GM08714 (cell line): ENCODE results near the gene LDHA.
"Not testable (repeated sequence)": the region's sequence is repeated elsewhere in the genome, so short reads cannot be mapped to it uniquely, and the experiment has no call there.

Experiments
- H3K4me3 ChIP-seq: fragments of 200-500 bp; sonication (Bioruptor generic); 2 replicates; pipeline ENCODE4 v1.5.1; 2014; ENCODE audit warnings: mild to moderate bottlenecking, low read length, inconsistent platforms
- ZNF274 ChIP-seq: IDR thresholded peaks from 2 replicates; pipeline ENCODE4 v1.6.1; 2012; ENCODE audit warnings: mild to moderate bottlenecking, low read depth, low read length

LDHA gene

DNA sequence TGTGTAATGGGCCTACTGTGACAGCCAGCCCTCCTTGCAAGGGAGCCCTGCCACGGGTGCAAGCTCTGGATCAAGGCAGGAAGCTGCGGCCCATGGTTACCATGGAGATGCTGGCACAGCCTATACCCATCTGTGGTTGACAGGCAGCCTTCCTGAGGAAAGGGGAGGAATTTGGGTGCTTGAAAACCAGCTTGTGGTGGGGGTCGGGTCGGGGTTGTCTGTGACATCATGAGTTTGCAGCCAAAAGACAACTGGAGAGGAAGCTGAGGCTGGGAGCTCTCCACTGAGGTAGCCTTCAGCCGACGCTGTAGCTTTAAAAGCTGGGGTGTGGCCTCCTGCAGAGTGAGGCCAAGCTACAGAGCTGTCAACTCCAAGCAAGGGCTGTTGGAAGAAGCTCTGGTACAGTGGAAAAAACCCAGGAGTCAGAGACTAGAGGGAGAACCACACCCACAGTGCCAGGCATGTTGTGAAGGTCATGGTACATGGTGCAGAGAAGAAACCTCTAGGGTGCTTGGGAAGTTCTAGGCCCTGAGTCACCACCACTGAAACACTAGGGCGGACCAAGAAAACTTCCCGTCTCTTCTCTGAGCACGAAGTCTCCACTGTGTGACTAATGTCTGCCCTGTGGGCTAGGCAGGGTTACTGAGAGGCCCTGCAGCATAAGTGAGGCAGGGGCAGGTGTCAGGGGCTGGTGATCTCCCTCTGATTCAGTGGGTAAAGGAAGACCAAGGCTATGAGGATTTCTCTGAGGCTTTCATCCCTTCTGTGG is 10.8 kb upstream of the LDHA start:
- no peak overlapping the region; the same call in 1 of the 2 replicates for H3K4me3 ChIP-seq
- no peak for TF ChIP-seq ZNF274

DNA sequence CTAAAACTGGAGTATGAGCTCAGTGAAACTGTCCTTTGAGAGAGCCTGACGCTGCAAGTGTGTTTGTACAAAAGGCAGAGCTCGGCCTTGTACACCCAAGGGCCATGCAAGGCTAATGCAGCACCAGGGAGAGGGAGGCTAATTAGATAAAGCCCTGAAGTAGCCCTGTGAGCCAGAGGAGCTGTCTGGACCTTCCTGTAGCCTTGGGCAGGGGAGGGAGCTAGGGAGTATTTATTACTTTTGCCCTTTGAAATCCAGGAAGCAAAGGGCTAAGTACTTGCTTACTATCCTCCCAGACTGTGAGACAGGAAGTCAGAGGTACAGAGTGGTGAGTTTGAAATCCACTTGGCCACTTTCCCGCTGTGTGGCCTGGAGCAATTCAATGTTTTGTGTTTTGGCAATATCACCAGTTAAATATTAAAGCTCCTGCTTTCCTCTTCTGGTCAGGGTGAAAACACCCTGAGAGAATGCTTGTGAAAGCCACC is 10.2 kb upstream of the LDHA start:
- no peak for TF ChIP-seq ZNF274
- no peak overlapping the region; the same call in 1 of the 2 replicates for H3K4me3 ChIP-seq

DNA sequence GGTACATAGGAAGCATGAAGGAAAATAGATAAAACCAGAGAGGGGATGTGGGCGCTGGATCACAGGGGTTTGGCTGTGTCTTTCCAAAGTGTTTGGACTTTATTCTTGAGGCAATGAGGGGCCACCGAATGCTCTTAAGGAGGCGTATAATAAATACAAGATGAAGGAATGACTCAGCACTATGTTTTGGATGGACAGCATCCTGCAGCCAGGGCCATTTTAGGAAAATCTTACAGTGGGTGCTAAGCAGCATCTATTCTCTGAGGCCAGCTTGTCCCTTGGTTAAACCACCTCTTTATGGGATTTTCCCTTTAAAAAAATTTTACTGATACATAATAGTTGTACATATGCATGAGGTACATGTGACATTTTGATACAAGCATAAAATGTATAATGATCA is 4.3 kb upstream of the LDHA start:
- H3K4me3 ChIP-seq = no peak overlapping the region
- no peak for TF ChIP-seq ZNF274

DNA sequence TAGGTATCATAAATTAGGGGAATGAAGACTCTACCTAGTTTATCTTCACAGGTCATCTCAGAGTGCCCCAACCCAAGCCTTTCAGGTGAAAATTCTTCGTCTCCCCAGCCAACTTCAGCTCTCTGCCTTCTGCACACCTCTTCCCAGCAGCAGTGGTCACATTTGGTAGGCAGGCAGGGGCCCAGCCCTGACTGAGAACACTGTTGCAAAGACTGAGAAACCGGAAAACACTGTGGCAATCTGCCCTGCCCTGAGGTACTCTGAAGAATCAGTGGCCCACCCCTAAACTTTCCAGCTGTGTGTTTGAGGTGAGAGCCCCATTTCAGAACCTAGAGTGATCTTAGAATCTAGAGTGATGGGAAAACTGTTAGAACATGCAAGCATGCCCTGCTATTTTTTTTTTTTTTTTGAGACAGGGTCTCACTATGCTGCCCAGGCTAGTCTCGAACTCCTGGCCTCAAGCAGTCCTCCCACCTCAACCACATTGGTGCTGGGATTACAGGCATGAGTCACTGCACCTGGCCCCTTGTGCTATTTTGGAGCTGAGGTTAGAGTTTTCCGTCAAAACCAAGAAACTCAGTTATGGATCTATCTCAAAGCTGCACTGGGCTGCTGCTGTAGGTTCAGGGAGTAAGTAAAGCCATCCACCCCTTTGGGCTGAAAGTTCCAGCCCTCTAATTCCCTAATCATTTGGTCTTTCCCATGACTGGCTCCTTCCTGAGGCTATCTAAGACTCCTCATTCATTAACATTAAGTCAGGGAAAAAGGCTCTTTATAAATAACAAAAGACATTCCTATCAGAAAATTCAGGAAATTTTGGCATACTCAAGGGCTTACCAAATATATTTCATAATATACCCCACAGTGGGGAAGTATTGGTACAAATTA is 1.7 kb upstream of the LDHA start:
- H3K4me3 ChIP-seq = no peak overlapping the region
- TF ChIP-seq ZNF274 = no peak

GRCh38 chr11:18393581-18394274 is 635 bp upstream of the LDHA start:
- no peak for TF ChIP-seq ZNF274
- peak overlapping the region; percentile 30; the same call in 1 of the 2 replicates for H3K4me3 ChIP-seq

- H3K4me3 ChIP-seq = peak overlapping the region; percentile 76
- no peak for TF ChIP-seq ZNF274
Measured at GRCh38 chr11:18394928-18395734, 768 bp downstream of the LDHA start.

DNA sequence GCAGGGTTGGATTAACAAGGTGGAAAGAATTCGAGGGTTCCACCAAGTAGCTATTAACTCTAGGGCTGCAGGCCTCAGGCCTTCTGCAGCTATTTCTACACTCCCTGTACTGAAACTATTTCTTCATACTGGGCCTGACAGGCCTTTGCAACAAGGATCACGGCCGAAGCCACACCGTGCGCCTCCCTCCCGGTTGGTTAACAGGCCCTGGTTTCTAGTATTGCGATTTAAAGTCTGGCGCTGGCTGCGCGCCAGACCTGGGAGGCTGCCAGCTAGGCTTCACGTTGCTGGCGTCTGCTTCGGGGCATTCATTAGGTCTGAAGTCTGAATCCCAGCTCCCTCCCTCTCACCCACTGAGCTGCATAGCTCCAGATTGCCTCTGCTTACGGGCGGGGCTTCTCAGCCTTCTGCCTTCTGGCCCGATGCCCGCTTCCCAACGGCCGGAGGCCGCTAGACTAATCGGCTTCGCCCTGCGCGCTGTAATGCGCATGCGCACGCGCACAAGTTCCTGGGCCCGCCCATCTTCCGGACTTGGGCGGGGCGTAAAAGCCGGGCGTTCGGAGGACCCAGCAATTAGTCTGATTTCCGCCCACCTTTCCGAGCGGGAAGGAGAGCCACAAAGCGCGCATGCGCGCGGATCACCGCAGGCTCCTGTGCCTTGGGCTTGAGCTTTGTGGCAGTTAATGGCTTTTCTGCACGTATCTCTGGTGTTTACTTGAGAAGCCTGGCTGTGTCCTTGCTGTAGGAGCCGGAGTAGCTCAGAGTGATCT is 1.6 kb downstream of the LDHA start:
- peak overlapping the region; percentile 94 for H3K4me3 ChIP-seq
- TF ChIP-seq ZNF274 = no peak

DNA sequence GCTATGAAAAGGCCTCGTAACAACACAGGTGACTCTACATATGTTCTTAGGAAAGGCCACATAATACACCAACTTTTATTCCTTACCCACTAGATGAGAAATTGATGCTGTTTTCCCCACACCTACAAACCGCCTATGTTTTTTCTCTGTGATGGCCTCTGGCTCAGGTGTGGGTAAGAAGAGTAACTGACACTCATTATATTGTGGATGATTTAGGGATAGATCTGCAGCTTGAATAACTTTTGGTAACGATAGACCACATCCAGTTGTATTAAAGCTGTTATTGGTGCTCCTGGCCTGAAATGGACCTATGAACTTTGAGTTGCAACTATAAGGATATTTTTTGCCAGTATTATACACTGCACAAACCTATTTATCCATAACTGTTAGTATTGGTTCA is 3.6 kb downstream of the LDHA start:
- no peak for TF ChIP-seq ZNF274
- no peak overlapping the region for H3K4me3 ChIP-seq

- not testable (repeated sequence) for H3K4me3 ChIP-seq
Measured at GRCh38 chr11:18401077-18401476, 6.7 kb downstream of the LDHA start.

GRCh38 chr11:18404062-18404461 is 9.7 kb downstream of the LDHA start:
- no peak overlapping the region for H3K4me3 ChIP-seq
- no peak for TF ChIP-seq ZNF274

- not testable (repeated sequence) for H3K4me3 ChIP-seq
Measured at GRCh38 chr11:18407400-18407799, 13.0 kb downstream of the LDHA start.

DNA sequence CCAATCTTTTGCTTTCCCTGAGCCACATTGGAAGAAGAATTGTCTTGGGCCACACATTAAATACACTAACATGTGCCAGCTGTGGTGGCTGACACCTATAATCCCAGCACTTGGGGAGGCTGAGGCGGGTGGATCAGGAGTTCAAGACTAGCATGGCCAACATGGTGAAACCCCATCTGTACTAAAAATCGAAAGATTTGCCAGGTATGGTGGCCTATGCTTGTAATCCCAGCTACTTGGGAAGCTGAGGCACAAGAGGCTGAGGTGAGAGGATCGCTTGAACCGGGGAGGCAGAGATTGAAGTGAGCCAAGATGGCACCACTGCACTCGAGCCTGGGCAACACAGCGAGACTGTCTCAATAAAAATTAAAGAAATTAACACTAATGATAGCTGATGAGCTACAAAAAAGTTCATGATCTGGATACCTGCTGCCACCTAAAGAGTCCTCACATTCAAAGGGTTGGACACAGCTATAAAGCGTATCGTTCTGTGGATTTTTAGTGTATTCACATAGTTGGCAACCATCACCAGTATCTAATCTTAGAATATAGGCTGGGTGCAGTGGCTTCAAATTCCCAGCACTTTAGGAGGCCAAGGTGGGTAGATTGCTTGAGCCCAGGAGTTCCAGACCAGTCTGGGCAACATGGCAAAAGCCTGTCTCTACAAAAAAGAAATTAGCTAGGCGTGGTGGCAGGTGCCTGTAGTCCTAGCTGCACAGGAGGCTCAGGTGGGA is 14.4 kb downstream of the LDHA start:
- TF ChIP-seq ZNF274 = no peak

More for the DNA sequence above, 14.4 kb downstream of the LDHA start:
- H3K4me3 ChIP-seq = no peak overlapping the region
